Measurements from ENCODE around the gene CRHR2. TPM values are rescaled to one million over a fixed set of nuclear protein-coding genes. Genes with fewer than 3 reads are reported as not detected.
A peak's percentile ranks its signal among the peaks of the same experiment; 100 is the strongest.
"Not testable (repeated sequence)": the region's sequence is repeated elsewhere in the genome, so short reads cannot be mapped to it uniquely, and the experiment has no call there.

Gene CRHR2
- total RNA-seq, 3 donors from 2014 or later (not counting 1 experiment from before 2014, with no cell fraction given): not detected

- no peak for ATAC-seq
- no peak for DNase-seq
- Mint-ChIP-seq H3K9me3 (no peaks in the 10 kb centered on the region), H3K4me3 (no peak overlapping the region), H3K4me1 (no peaks in the 10 kb centered on the region), H3K27ac (no peak overlapping the region), H3K27me3 (ENCODE audit: low read depth in 2 of 2) (no peaks in the 10 kb centered on the region), H3K36me3 (no peaks in the 10 kb centered on the region)
- Histone ChIP-seq H3K4me1 (ENCODE audit: control insufficient read depth, insufficient read depth, low read length) (no peaks in the 10 kb centered on the region), H3K27ac (ENCODE audit: low read length) (no peak overlapping the region), H3K4me3 (ENCODE audit: low read length) (no peak overlapping the region), H3K27me3 (ENCODE audit: control insufficient read depth, insufficient read depth, low read length) (no peaks in the 10 kb centered on the region), H3K9me3 (ENCODE audit: control insufficient read depth, insufficient read depth, low read length) (no peaks in the 10 kb centered on the region), H3K36me3 (ENCODE audit: control insufficient read depth, insufficient read depth, low read length) (no peaks in the 10 kb centered on the region)
- intact Hi-C loops (cut with micrococcal nuclease): no loop called here
- 97% methylated on average over 4 of the region's 4 CpGs for WGBS (ENCODE audit: insufficient coverage)
- no peak for TF ChIP-seq CTCF (IDR thresholded peaks at IDR 0.05)
These were observed 37.8 kb downstream of the CRHR2 start for GRCh38 chr7:30644286-30644955.

DNA sequence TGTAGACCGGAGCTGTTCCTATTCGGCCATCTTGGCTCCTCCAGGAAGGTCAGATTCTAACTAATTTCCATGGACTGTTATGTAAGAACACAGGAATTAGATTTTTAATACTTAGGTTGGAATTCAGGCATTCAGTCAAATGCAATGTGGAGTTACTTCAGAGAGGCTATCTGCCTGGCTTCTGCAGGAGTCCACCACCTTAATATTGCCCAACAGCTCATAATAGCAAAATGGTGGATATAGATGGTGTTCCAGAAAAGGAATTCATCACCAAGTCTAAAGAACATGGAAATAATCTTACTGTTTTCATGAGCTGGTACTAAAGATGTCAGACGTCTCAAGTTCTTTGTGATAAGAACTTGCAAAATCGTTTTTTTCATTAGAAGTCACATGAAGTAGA is 39.5 kb downstream of the CRHR2 start:
- Mint-ChIP-seq H3K4me3 (peak overlapping the region; percentile 52), H3K4me1 (no peaks in the 10 kb centered on the region), H3K27me3 (ENCODE audit: low read depth in 2 of 2) (no peaks in the 10 kb centered on the region), H3K36me3 (no peaks in the 10 kb centered on the region), H3K27ac (no peak overlapping the region), H3K9me3 (no peaks in the 10 kb centered on the region)
- DNase-seq (no peak), ATAC-seq (no peak)
- H3K9me3 ChIP-seq (ENCODE audit: control insufficient read depth, insufficient read depth, low read length): no peaks in the 10 kb centered on the region
- intact Hi-C loops (cut with micrococcal nuclease): no loop called here
- H3K27ac ChIP-seq (ENCODE audit: low read length): no peak overlapping the region
- no peak for TF ChIP-seq CTCF (IDR thresholded peaks at IDR 0.05)
- WGBS (ENCODE audit: insufficient coverage): 92% methylated on average over 2 of the region's 4 CpGs
- H3K36me3 ChIP-seq (ENCODE audit: control insufficient read depth, insufficient read depth, low read length): no peaks in the 10 kb centered on the region
- no peak overlapping the region for H3K4me3 ChIP-seq (ENCODE audit: low read length)
- no peaks in the 10 kb centered on the region for H3K4me1 ChIP-seq (ENCODE audit: control insufficient read depth, insufficient read depth, low read length)
- no peaks in the 10 kb centered on the region for H3K27me3 ChIP-seq (ENCODE audit: control insufficient read depth, insufficient read depth, low read length)

DNA sequence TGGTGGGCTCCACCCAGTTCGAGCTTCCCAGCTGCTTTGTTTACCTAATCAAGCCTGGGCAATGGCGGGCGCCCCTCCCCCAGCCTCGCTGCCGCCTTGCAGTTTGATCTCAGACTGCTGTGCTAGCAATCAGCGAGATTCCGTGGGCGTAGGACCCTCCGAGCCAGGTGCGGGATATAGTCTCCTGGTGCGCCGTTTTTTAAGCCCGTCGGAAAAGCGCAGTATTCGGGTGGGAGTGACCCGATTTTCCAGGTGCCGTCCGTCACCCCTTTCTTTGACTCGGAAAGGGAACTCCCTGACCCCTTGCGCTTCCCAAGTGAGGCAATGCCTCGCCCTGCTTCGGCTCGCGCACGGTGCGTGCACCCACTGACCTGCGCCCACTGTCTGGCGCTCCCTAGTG is 39.9 kb downstream of the CRHR2 start:
- H3K27me3 ChIP-seq (ENCODE audit: control insufficient read depth, insufficient read depth, low read length); DNase-seq; H3K27me3 Mint-ChIP-seq (ENCODE audit: low read depth in 2 of 2); H3K27ac ChIP-seq (ENCODE audit: low read length); H3K4me3 ChIP-seq (ENCODE audit: low read length); H3K4me1 ChIP-seq (ENCODE audit: control insufficient read depth, insufficient read depth, low read length); H3K9me3 ChIP-seq (ENCODE audit: control insufficient read depth, insufficient read depth, low read length); ATAC-seq; intact Hi-C loops (cut with micrococcal nuclease); H3K36me3 Mint-ChIP-seq; H3K9me3 Mint-ChIP-seq; H3K27ac Mint-ChIP-seq; H3K36me3 ChIP-seq (ENCODE audit: control insufficient read depth, insufficient read depth, low read length); H3K4me1 Mint-ChIP-seq: not testable (repeated sequence)
- peak overlapping the region; percentile 52 for H3K4me3 Mint-ChIP-seq
- no CpG with 5 or more reads among the region's 29 CpGs for WGBS (ENCODE audit: insufficient coverage)

GRCh38 chr7:30635798-30636197 is 46.5 kb downstream of the CRHR2 start:
- ATAC-seq (no peak), DNase-seq (no peak)
- WGBS (ENCODE audit: insufficient coverage): 97% methylated on average over 6 of the region's 6 CpGs
- H3K4me1 ChIP-seq (ENCODE audit: control insufficient read depth, insufficient read depth, low read length): no peaks in the 10 kb centered on the region
- TF ChIP-seq CTCF (IDR thresholded peaks at IDR 0.05): no peak
- H3K4me3 ChIP-seq (ENCODE audit: low read length): no peak overlapping the region
- Mint-ChIP-seq H3K9me3 (no peaks in the 10 kb centered on the region), H3K4me1 (no peaks in the 10 kb centered on the region), H3K4me3 (no peak overlapping the region), H3K36me3 (peaks cover 24% of the 10 kb centered on the region), H3K27me3 (ENCODE audit: low read depth in 2 of 2) (no peaks in the 10 kb centered on the region), H3K27ac (no peak overlapping the region)
- H3K9me3 ChIP-seq (ENCODE audit: control insufficient read depth, insufficient read depth, low read length): no peaks in the 10 kb centered on the region
- peaks cover 42% of the 10 kb centered on the region for H3K36me3 ChIP-seq (ENCODE audit: control insufficient read depth, insufficient read depth, low read length)
- no peaks in the 10 kb centered on the region for H3K27me3 ChIP-seq (ENCODE audit: control insufficient read depth, insufficient read depth, low read length)
- no peak overlapping the region for H3K27ac ChIP-seq (ENCODE audit: low read length)
- intact Hi-C loops (cut with micrococcal nuclease): no loop called here

Measured in natural killer cell (primary cell).